Measurements from ENCODE around the gene ST7.
"Not testable (repeated sequence)": the region's sequence is repeated elsewhere in the genome, so short reads cannot be mapped to it uniquely, and the experiment has no call there.

- TF ChIP-seq, protein P1, sequence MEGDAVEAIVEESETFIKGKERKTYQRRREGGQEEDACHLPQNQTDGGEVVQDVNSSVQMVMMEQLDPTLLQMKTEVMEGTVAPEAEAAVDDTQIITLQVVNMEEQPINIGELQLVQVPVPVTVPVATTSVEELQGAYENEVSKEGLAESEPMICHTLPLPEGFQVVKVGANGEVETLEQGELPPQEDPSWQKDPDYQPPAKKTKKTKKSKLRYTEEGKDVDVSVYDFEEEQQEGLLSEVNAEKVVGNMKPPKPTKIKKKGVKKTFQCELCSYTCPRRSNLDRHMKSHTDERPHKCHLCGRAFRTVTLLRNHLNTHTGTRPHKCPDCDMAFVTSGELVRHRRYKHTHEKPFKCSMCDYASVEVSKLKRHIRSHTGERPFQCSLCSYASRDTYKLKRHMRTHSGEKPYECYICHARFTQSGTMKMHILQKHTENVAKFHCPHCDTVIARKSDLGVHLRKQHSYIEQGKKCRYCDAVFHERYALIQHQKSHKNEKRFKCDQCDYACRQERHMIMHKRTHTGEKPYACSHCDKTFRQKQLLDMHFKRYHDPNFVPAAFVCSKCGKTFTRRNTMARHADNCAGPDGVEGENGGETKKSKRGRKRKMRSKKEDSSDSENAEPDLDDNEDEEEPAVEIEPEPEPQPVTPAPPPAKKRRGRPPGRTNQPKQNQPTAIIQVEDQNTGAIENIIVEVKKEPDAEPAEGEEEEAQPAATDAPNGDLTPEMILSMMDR (optimal IDR thresholded peaks at IDR 0.05 in 1 of 3, IDR thresholded peaks at IDR 0.05 in 1 of 3, conservative IDR thresholded peaks at IDR 0.05 in 1 of 3; ENCODE audit: extremely low read depth in 1 of 3, insufficient read depth in 2 of 3, low read length in 3 of 3), result not testable (repeated sequence)
- not testable (repeated sequence) for TF ChIP-seq EZH2 (IDR thresholded peaks at IDR 0.05; ENCODE audit: low read length)
These were observed 77.0 kb downstream of the ST7 start for GRCh38 chr7:117030346-117030745.
